Stimulated activated naive B cell treated with anti-CD40 and anti-IgM and Interleukin-4, amounts not matched to agents 10 μg/mL and 1 μg/mL and 100 μg/mL, for 72 hours (primary cell): ENCODE measurements around the gene AHCTF1.
"Not testable (repeated sequence)": the region's sequence is repeated elsewhere in the genome, so short reads cannot be mapped to it uniquely, and the experiment has no call there.

Experiments
- ATAC-seq, 2 donors: fragments of 150-1000 bp; cut with Tn5 transposase; replicated peaks; 2 replicates each; pipeline ENCODE4 v1.10.0; 2021; ENCODE audit warnings: moderate library complexity in 1 of 2
- DNase-seq: peaks from one replicate; pipeline ENCODE4 v3.0.0; 2021
- H3K27ac Mint-ChIP-seq: one replicate; pipeline ENCODE4 v1.8.0; 2022; ENCODE audit warnings: mild to moderate bottlenecking, mixed read lengths
- H3K27me3 Mint-ChIP-seq, 2 donors: one replicate each; pipeline ENCODE4 v1.8.0; 2022; ENCODE audit warnings: mixed read lengths in 2 of 2
- H3K36me3 Mint-ChIP-seq, 2 donors: one replicate each; pipeline ENCODE4 v1.8.0; 2022; ENCODE audit warnings: mixed read lengths in 2 of 2, mild to moderate bottlenecking in 1 of 2
- H3K4me1 Mint-ChIP-seq, 2 donors: one replicate each; pipeline ENCODE4 v1.8.0; 2022; ENCODE audit warnings: mixed read lengths in 2 of 2, mild to moderate bottlenecking in 1 of 2
- H3K4me3 Mint-ChIP-seq, 2 donors: one replicate each; pipeline ENCODE4 v1.8.0; 2022; ENCODE audit warnings: mild to moderate bottlenecking in 2 of 2, mixed read lengths in 2 of 2, moderate library complexity in 1 of 2
- H3K9me3 Mint-ChIP-seq, 2 donors: one replicate each; pipeline ENCODE4 v1.8.0; 2022; ENCODE audit warnings: mixed read lengths in 2 of 2, mild to moderate bottlenecking in 1 of 2

AHCTF1 gene

DNA sequence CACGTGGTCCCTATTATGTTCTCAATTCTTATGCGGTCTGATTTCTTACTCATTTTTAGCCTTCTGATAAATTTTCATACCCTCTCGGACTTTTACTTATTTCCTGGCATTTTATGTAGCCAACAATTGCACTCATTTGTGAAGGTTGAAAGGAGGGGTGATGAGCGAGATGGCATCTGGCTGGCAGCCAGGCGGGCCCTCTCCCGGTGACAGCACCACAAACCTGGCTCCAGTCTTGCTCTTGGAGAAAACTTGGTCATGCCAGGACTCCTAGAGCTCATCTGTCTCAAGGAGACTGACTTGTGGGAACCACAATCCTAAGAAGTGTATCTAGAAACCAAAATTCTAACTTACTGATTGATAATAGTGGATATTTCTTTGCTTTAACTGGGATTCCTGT, 14.6 kb upstream of the AHCTF1 start:
- H3K4me1 Mint-ChIP-seq: peaks cover 0 to 5% of the 10 kb centered on the region in 2 donors
- peaks cover 0 to 2% of the 10 kb centered on the region in 2 donors for H3K36me3 Mint-ChIP-seq
- no peak overlapping the region for H3K4me3 Mint-ChIP-seq
- H3K27ac Mint-ChIP-seq: no peak overlapping the region
- H3K9me3 Mint-ChIP-seq: no peaks in the 10 kb centered on the region
- no peaks in the 10 kb centered on the region for H3K27me3 Mint-ChIP-seq
- ATAC-seq (no peak), DNase-seq (no peak)

DNA sequence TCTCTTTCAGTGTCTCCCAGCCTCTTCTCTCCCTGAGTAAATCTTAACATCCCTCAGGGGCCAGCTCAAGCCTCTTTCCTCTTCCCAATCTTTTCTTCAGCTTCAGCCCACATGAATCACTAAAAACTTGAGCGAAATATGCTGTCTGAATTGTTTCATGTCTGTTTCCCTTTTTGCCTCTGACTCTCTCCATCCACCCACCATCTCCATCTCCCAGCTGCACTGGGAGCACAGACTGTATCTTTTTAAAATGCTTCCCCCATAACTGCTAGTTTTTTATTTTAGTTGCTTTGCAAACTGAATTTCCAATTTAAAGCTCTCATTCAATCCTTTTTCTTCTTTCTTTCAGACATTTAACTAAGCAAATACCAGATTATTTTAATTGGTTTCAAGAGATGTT, 3.0 kb upstream of the AHCTF1 start:
- Mint-ChIP-seq H3K4me1 (peaks cover 10 to 20% of the 10 kb centered on the region in 2 donors), H3K4me3 (no peak overlapping the region), H3K27me3 (no peaks in the 10 kb centered on the region), H3K36me3 (peaks cover 4 to 6% of the 10 kb centered on the region in 2 donors), H3K9me3 (no peaks in the 10 kb centered on the region), H3K27ac (no peak overlapping the region)
- ATAC-seq: no peak
- DNase-seq: no peak

DNA sequence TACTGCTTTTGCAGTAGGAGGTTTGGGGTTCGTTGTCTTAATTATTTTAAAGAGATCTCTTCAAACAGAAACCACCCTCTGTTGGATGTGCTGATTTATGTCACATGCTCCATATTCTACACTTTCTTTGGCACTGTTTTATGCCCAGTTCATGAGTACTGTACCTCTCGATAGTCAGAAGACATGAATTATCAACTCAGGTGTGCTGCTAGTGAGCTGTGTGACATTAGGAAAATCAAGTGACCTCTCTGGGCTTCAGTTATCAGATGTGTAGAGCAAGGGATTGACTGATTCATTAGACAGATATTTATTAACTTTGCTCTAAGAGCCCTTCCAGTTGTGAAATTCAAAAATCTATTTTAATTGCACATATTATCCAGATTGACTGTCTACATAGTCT, 2.1 kb upstream of the AHCTF1 start:
- no peaks in the 10 kb centered on the region for H3K27me3 Mint-ChIP-seq
- no peak overlapping the region for H3K4me3 Mint-ChIP-seq
- no peaks in the 10 kb centered on the region for H3K9me3 Mint-ChIP-seq
- peaks cover 10 to 29% of the 10 kb centered on the region in 2 donors for H3K4me1 Mint-ChIP-seq
- ATAC-seq (no peak), DNase-seq (no peak)
- H3K27ac Mint-ChIP-seq: no peak overlapping the region
- peaks cover 5 to 7% of the 10 kb centered on the region in 2 donors for H3K36me3 Mint-ChIP-seq

DNA sequence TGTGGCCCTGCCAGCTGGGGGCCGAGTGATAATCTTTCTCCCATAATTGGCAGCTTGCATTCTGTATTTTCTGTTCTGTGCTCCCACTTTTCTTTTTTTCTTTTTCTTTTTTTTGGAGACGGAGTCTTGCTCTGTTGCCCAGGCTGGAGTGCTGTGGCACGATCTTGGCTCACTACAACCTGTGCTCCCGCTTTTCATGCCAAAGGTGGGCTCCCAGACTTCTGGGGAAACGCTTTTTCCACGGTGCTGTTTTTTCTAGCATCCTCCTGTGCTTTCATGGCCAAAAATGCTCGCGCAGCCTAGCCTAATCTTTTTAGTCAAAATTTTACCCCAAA, 585 bp upstream of the AHCTF1 start:
- peaks cover 10 to 30% of the 10 kb centered on the region in 2 donors for H3K4me1 Mint-ChIP-seq
- peak overlapping the region; percentile 98 for H3K27ac Mint-ChIP-seq
- ATAC-seq: no peak
- DNase-seq: no peak
- no peaks in the 10 kb centered on the region for H3K27me3 Mint-ChIP-seq
- H3K36me3 Mint-ChIP-seq: peaks cover 8 to 11% of the 10 kb centered on the region in 2 donors
- peak overlapping the region; percentile 95 to 98 for H3K4me3 Mint-ChIP-seq
- H3K9me3 Mint-ChIP-seq: no peaks in the 10 kb centered on the region

DNA sequence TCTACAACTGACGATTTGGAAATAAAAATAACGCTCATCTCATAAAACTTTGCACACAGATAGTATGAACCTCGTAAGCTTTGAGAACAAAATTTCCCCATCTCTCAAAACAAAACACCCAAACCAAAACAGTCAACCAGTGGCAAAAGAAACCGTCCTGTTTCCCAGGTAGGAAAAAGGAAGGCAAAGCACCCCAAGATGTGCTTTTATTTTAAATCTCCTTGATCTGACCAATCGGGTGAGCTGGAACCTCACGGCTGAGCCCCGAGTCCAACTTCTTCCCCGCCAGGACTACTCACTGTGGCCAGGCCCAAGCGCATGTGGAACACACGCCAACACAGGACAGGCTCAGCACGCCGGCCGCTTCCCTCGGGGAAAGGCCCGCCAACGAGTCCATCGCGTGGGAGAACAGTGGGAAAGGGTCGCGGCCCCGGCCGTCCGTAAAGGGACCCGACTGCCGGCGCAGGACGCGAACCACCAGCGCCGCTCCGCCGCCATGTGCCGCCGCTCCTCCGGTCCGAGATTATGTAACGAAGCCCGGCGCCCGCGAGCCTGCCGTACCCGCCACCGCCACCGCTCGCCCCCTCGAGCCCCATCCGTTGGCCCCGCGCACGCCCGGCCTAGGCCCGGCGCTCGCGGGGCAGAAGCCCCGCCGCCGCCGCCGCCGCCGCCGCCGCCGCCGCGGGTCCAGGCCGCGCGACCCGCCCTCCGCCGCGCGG, 759 bp downstream of the AHCTF1 start:
- peak overlapping the region; percentile 95 to 96 for H3K4me3 Mint-ChIP-seq
- H3K36me3 Mint-ChIP-seq: peaks cover 20 to 24% of the 10 kb centered on the region in 2 donors
- H3K4me1 Mint-ChIP-seq: peaks cover 12 to 34% of the 10 kb centered on the region in 2 donors
- H3K27ac Mint-ChIP-seq: peak overlapping the region; percentile 97
- ATAC-seq: peak; percentile 33 to 36
- DNase-seq: peak; percentile 49
- peaks cover 0 to under 1% of the 10 kb centered on the region in 2 donors for H3K9me3 Mint-ChIP-seq
- no peaks in the 10 kb centered on the region for H3K27me3 Mint-ChIP-seq

DNA sequence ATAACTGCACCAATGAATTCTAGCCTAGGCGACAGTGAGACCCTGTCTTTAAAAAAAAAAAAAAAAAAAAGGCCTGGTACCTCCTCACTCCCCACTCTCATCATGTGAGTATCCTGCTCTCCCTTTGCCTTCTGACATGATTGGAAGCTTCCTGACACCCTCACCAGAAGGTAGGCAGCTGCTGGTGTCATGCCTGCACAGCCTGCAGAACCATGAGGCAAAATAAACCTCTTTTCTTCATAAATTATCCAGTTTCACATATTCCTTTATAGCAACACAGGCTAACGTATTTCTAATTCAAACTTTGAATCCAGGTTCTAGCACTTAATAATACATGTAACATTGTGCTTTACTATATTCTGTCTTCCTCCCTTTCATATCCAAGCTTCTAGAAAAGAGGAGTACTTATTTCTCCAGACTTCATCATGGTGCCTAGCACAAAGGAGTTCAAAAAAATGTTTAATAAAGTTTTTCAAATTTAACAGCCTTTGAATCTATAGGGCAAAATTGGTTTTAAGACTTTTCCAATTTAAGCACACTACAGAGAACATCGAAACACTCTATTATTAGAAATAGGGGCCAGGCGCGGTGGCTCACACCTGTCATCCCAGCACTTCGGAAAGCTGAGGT, 5.6 kb downstream of the AHCTF1 start:
- peaks cover 0 to 1% of the 10 kb centered on the region in 2 donors for H3K9me3 Mint-ChIP-seq
- ATAC-seq (no peak), DNase-seq (no peak)
- H3K4me3 Mint-ChIP-seq: no peak overlapping the region
- H3K4me1 Mint-ChIP-seq: peaks cover 13 to 54% of the 10 kb centered on the region in 2 donors
- no peak overlapping the region for H3K27ac Mint-ChIP-seq
- no peaks in the 10 kb centered on the region for H3K27me3 Mint-ChIP-seq
- H3K36me3 Mint-ChIP-seq: peaks cover 18 to 38% of the 10 kb centered on the region in 2 donors

DNA sequence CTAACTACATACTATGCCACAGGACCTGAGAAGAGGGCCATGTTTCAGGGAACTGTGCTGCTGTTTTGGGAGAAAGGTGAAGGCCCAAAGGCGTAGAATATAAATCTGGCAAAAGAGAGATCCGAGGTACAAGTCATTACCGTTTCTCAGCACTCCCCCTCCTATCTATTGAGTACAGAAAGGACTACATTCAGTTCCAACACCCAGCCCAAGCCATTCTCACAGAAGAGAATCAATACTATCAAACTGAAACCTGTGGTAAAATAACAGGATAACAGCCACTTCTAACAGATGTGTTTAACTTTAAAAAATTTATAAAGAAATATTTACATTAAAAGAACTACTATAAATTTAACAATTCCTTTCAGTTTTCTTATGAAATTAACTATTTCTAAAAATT, 7.8 kb downstream of the AHCTF1 start:
- DNase-seq (no peak), ATAC-seq (no peak)
- Mint-ChIP-seq H3K36me3 (peaks cover 14 to 35% of the 10 kb centered on the region in 2 donors), H3K27me3 (no peaks in the 10 kb centered on the region), H3K4me1 (peaks cover 7 to 38% of the 10 kb centered on the region in 2 donors), H3K9me3 (peaks cover 0 to 1% of the 10 kb centered on the region in 2 donors), H3K27ac (no peak overlapping the region), H3K4me3 (no peak overlapping the region)

DNA sequence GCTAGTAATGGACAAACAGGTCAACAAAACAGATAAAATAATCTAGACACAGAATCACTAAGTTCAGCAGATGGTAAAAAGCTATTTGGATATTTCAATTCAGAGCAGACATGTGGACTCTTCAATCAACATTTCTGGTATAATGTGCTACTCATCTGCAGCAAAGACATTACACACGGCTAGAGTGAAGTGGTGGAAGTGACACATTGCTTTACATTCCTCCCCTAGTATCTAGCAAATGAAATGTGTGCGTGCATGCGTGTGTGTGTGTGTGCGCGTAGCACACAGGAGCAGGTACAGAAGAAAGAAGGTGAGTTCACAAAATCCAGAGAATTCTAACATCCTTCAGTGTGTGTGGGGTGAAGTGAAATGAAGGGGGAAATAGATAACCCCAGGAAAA, 8.3 kb downstream of the AHCTF1 start:
- H3K27me3 Mint-ChIP-seq: no peaks in the 10 kb centered on the region
- peaks cover 12 to 32% of the 10 kb centered on the region in 2 donors for H3K36me3 Mint-ChIP-seq
- no peak for ATAC-seq

DNA sequence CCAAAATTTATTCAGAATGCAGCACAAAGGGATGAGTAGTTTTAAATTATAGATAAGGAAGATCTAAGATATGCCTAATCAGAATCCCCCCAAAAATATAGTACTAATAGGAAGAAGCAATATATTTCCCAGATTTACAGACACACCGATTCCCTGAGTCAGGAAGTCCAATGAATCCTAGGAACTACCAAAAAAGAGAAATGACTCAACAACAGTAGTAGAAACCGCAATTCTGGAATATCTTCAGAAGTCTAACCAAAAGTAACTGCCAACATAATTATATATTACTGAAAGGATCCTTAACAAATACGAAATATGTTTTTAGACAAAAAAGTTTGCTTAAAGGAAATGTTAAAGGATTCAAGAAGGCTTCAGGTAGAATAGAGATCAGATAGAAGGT, 10.3 kb downstream of the AHCTF1 start:
- Mint-ChIP-seq H3K27me3 (no peaks in the 10 kb centered on the region), H3K4me1 (peaks cover 8 to 36% of the 10 kb centered on the region in 2 donors), H3K27ac (no peak overlapping the region), H3K4me3 (no peak overlapping the region), H3K36me3 (peaks cover 10 to 25% of the 10 kb centered on the region in 2 donors), H3K9me3 (peaks cover 0 to 1% of the 10 kb centered on the region in 2 donors)
- DNase-seq: no peak
- no peak for ATAC-seq

More for the DNA sequence above, 8.3 kb downstream of the AHCTF1 start:
- Mint-ChIP-seq H3K9me3 (peaks cover 0 to 1% of the 10 kb centered on the region in 2 donors), H3K4me3 (no peak overlapping the region), H3K4me1 (peaks cover 7 to 36% of the 10 kb centered on the region in 2 donors), H3K27ac (no peak overlapping the region)
- no peak for DNase-seq

DNA sequence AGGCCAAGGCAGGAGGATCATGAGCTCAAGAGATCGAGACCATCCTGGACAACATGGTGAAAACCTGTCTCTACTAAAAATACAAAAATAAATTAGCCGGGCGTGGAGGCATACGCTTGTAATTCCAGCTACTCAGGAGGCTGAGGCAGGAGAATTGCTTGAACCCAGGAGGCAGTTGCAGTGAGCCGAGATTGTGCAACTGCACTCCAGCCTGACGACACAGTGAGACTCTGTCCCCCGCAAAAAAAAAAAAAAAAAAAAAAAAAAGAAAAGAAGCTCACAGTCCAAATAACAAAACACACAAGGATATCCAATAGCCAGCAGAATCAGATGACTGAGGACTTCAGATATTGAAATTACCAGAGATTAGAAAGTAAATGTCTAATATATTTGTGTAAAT, 11.8 kb downstream of the AHCTF1 start:
- Mint-ChIP-seq H3K36me3 (peaks cover 8 to 23% of the 10 kb centered on the region in 2 donors), H3K4me1 (peaks cover 8 to 27% of the 10 kb centered on the region in 2 donors), H3K27me3 (no peaks in the 10 kb centered on the region), H3K9me3 (no peaks in the 10 kb centered on the region), H3K27ac (no peak overlapping the region), H3K4me3 (no peak overlapping the region)
- ATAC-seq (no peak), DNase-seq (no peak)

DNA sequence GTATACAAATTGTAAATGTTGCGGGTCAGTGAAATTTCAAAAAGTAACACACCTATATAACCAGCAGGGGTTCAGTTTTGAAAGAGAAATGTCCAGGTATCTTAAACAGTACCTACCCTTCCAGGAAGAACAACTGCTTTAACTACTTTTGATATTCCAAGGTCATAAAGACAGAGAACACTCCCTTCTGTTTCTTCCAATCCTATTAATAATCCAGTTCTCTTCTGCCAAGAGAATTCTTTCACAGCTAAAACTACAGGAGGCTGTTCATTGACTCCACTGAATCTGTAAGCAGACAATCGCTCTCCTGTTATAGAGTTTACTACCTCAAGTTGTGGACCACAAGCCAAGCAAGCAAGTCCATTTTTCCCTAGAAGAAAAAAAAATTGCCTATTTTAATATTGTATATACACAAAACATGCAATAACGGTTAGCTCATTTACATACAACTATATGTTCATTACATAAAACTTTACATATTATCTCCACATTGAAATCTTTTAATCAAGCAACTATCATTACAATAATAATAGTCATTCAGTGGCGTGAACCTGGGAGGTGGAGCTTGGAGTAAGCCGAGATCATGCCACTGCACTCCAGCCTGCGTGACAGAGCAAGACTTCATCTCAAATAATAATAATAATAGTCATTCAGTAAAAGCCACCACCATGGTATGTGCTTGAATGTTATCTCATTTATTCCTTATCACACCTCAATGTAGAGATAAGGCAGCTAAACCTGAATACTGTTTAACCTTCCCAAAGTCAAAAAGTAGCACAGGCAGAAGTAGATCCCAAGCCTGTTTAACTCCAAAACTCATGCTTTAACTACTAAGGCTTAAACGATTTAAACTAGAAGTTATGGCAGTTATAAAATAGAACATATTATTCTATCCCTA, 15.5 kb downstream of the AHCTF1 start:
- not testable (repeated sequence) for H3K9me3 Mint-ChIP-seq, DNase-seq, H3K27ac Mint-ChIP-seq, H3K4me3 Mint-ChIP-seq, H3K27me3 Mint-ChIP-seq, H3K4me1 Mint-ChIP-seq, ATAC-seq
- H3K36me3 Mint-ChIP-seq: peaks cover 17 to 25% of the 10 kb centered on the region in 2 donors

DNA sequence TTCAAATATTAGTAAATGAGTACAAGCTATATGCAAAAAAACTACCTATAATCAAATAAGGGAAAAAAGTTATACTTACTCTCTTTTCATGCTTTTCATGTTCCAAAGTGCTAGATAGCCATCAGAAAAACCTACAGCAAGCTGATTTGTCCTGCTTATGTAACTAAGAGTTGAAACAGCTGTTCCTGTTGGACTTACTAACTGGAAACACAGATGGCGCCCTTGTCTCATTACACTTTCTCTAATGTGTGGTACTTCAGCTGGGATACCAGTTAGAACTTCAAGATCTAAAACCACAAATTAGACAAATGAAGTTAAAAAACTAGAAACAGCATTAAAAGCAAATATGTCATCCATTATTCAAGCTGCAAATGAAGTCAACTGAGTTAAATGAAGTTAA, 24.3 kb downstream of the AHCTF1 start:
- no peak overlapping the region for H3K27ac Mint-ChIP-seq
- no peaks in the 10 kb centered on the region for H3K9me3 Mint-ChIP-seq
- no peak overlapping the region for H3K4me3 Mint-ChIP-seq
- peak; percentile 45 to 68 for ATAC-seq
- DNase-seq: no peak
- no peaks in the 10 kb centered on the region for H3K27me3 Mint-ChIP-seq
- peaks cover 23 to 40% of the 10 kb centered on the region in 2 donors for H3K36me3 Mint-ChIP-seq
- peaks cover 2 to 4% of the 10 kb centered on the region in 2 donors for H3K4me1 Mint-ChIP-seq

DNA sequence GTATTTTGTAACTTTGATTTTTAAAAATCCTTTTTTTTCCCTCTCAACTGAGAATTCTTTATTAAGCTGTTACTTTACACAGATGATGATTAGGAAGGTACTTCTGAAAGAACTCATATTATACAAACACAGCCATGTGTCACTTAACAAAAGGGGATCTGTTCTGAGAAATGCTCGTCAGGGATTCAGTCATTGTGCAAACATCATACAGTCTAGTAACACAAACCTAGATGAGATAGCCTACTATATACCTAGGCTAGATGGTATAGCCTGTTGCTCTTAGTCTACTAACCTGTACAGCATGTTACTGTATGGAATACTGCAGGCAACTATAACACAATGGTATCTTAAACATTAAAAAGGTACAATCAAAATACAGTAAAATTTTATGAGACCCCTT, 24.9 kb downstream of the AHCTF1 start:
- Mint-ChIP-seq H3K27me3 (no peaks in the 10 kb centered on the region), H3K27ac (no peak overlapping the region), H3K9me3 (no peaks in the 10 kb centered on the region), H3K4me1 (peaks cover 2 to 4% of the 10 kb centered on the region in 2 donors), H3K36me3 (peaks cover 27 to 40% of the 10 kb centered on the region in 2 donors), H3K4me3 (no peak overlapping the region)
- DNase-seq: no peak
- no peak for ATAC-seq

DNA sequence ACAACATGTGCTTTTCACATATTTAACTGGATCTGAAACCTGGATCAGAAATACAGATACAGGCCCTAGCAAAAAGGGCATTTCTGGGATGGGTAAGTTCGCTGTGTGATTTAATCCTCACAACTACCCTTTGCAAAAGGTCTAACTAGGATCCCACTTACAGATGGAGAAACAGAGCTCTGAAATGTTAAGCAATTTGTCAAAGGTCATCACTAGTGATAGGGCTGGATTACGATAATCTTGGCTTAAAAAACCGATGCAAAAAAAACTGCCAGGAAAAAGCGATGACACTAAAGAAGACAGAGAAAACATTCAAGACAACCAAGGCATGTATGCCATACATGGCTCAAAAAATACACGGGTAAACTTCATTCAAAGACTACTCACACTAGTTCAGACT, 29.9 kb downstream of the AHCTF1 start:
- no peaks in the 10 kb centered on the region for H3K9me3 Mint-ChIP-seq
- peaks cover 43 to 52% of the 10 kb centered on the region in 2 donors for H3K36me3 Mint-ChIP-seq
- H3K4me1 Mint-ChIP-seq: no peaks in the 10 kb centered on the region
- ATAC-seq (no peak), DNase-seq (no peak)
- H3K27ac Mint-ChIP-seq: no peak overlapping the region
- H3K4me3 Mint-ChIP-seq: no peak overlapping the region
- no peaks in the 10 kb centered on the region for H3K27me3 Mint-ChIP-seq
